ENCODE results near the gene PTPRJ.

The PTPRJ gene

DNA sequence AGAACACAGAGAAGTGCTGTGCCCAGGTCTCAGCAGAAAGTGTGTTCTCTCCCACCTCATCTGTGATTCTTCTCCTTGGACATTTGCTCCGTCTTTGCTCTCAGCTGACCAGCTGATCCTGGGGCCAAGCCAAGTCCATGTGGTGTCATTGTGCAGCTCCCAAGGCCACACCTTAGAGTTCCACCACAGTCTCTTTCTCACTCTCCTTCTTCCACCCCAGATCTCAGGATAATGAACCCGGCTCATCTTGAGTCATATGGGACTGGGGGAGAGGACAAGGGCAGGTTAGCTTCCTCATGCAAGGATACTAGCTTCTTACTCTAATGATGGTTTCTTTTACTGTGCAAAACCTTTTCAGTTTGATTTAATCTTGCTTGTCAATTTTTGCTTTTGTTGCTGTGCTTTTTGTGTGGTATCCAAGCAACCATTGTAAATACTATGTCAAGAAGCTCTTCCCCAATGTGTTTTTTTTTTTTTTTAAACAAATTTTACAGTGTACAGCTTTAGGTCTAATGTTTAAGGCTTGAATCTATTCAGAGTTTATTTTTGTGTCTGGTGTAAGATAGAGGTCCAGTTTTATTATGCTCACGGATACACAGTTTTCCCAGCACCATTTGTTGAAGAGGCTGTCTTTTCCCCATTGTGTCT, 161.2 kb downstream of the PTPRJ start:
- peaks cover 22% of the 10 kb centered on the region for H3K36me3 ChIP-seq (ENCODE audit: insufficient read depth, low read length)
- H3K4me3 ChIP-seq (ENCODE audit: low read length) = no peak overlapping the region
- H3K9me3 ChIP-seq (ENCODE audit: low read length) = no peaks in the 10 kb centered on the region
- H3K27me3 ChIP-seq (ENCODE audit: insufficient read depth, low read length) = no peaks in the 10 kb centered on the region
- H2AFZ ChIP-seq (ENCODE audit: low read depth, low read length) = no peak overlapping the region
- peaks cover 24% of the 10 kb centered on the region for H3K4me1 ChIP-seq (ENCODE audit: insufficient read depth, low read length)

GRCh38 chr11:48142889-48143288, 162.5 kb downstream of the PTPRJ start:
- Histone ChIP-seq H3K36me3 (ENCODE audit: insufficient read depth, low read length) (peaks cover 23% of the 10 kb centered on the region), H3K27me3 (ENCODE audit: insufficient read depth, low read length) (no peaks in the 10 kb centered on the region), H3K4me1 (ENCODE audit: insufficient read depth, low read length) (peaks cover 24% of the 10 kb centered on the region), H3K9me3 (ENCODE audit: low read length) (no peaks in the 10 kb centered on the region), H2AFZ (ENCODE audit: low read depth, low read length) (no peak overlapping the region), H3K4me3 (ENCODE audit: low read length) (no peak overlapping the region)

DNA sequence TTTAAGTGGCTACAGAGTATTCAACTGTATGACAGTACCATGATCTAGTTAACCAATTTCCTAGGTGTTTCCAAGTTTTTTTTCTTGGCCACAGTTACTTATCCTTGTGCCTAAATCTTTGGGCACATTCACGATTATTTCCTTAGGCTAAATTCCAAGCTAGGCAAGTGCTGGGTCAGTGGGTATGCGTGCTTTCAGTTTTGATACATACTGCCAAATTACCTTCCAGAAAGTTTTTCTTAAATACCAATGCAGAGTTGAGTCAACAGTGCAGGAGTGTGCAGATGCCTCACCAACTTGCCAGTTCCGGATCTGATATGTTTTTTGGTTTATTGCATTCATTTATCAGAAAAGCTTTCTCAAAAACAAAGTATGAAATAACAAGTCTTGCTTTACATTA, 168.4 kb downstream of the PTPRJ start:
- Histone ChIP-seq H3K4me3 (ENCODE audit: low read length) (no peak overlapping the region), H3K4me1 (ENCODE audit: insufficient read depth, low read length) (no peaks in the 10 kb centered on the region), H3K27me3 (ENCODE audit: insufficient read depth, low read length) (no peaks in the 10 kb centered on the region), H2AFZ (ENCODE audit: low read depth, low read length) (no peak overlapping the region), H3K36me3 (ENCODE audit: insufficient read depth, low read length) (peaks cover 27% of the 10 kb centered on the region), H3K9me3 (ENCODE audit: low read length) (peaks cover 5% of the 10 kb centered on the region)

- H3K4me1 ChIP-seq (ENCODE audit: insufficient read depth, low read length) = no peaks in the 10 kb centered on the region
- peaks cover 9% of the 10 kb centered on the region for H3K9me3 ChIP-seq (ENCODE audit: low read length)
- H3K4me3 ChIP-seq (ENCODE audit: low read length) = no peak overlapping the region
- H3K27me3 ChIP-seq (ENCODE audit: insufficient read depth, low read length) = no peaks in the 10 kb centered on the region
- peaks cover 30% of the 10 kb centered on the region for H3K36me3 ChIP-seq (ENCODE audit: insufficient read depth, low read length)
- no peak overlapping the region for H2AFZ ChIP-seq (ENCODE audit: low read depth, low read length)
These were observed 169.9 kb downstream of the PTPRJ start for GRCh38 chr11:48150213-48150612.

DNA sequence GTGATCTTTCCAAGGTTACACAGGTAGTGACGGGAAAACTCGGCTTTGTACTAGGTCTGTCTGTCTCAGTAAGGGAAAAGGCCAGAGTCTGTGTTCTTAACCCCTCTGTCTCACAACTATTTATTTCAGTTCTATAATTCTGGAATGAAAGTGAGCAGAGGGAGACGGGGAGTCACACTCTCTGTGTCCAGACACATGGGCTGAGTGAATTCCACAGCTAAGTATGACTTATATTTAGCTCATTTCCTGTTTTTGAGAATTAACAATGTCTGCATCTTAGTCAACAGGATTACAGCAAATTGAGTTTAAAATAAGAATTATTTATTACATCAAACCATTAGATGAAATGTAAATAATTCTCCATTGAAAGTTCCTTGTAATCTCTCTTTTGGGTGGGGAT, 173.8 kb downstream of the PTPRJ start:
- H2AFZ ChIP-seq (ENCODE audit: low read depth, low read length) = no peak overlapping the region
- H3K4me1 ChIP-seq (ENCODE audit: insufficient read depth, low read length) = no peaks in the 10 kb centered on the region
- peaks cover 9% of the 10 kb centered on the region for H3K9me3 ChIP-seq (ENCODE audit: low read length)
- peaks cover 31% of the 10 kb centered on the region for H3K36me3 ChIP-seq (ENCODE audit: insufficient read depth, low read length)
- no peaks in the 10 kb centered on the region for H3K27me3 ChIP-seq (ENCODE audit: insufficient read depth, low read length)
- no peak overlapping the region for H3K4me3 ChIP-seq (ENCODE audit: low read length)

- H3K4me3 ChIP-seq (ENCODE audit: low read length) = no peak overlapping the region
- no peaks in the 10 kb centered on the region for H3K4me1 ChIP-seq (ENCODE audit: insufficient read depth, low read length)
- H3K36me3 ChIP-seq (ENCODE audit: insufficient read depth, low read length) = peaks cover 3% of the 10 kb centered on the region
- H3K9me3 ChIP-seq (ENCODE audit: low read length) = no peaks in the 10 kb centered on the region
- no peaks in the 10 kb centered on the region for H3K27me3 ChIP-seq (ENCODE audit: insufficient read depth, low read length)
- H2AFZ ChIP-seq (ENCODE audit: low read depth, low read length) = no peak overlapping the region
These were observed 181.9 kb downstream of the PTPRJ start for GRCh38 chr11:48161951-48162884.

GRCh38 chr11:48162885-48163268, 182.5 kb downstream of the PTPRJ start:
- Histone ChIP-seq H3K4me1 (ENCODE audit: insufficient read depth, low read length) (no peaks in the 10 kb centered on the region), H3K9me3 (ENCODE audit: low read length) (no peaks in the 10 kb centered on the region), H3K36me3 (ENCODE audit: insufficient read depth, low read length) (peaks cover 3% of the 10 kb centered on the region), H3K27me3 (ENCODE audit: insufficient read depth, low read length) (no peaks in the 10 kb centered on the region), H3K4me3 (ENCODE audit: low read length) (no peak overlapping the region), H2AFZ (ENCODE audit: low read depth, low read length) (no peak overlapping the region)

DNA sequence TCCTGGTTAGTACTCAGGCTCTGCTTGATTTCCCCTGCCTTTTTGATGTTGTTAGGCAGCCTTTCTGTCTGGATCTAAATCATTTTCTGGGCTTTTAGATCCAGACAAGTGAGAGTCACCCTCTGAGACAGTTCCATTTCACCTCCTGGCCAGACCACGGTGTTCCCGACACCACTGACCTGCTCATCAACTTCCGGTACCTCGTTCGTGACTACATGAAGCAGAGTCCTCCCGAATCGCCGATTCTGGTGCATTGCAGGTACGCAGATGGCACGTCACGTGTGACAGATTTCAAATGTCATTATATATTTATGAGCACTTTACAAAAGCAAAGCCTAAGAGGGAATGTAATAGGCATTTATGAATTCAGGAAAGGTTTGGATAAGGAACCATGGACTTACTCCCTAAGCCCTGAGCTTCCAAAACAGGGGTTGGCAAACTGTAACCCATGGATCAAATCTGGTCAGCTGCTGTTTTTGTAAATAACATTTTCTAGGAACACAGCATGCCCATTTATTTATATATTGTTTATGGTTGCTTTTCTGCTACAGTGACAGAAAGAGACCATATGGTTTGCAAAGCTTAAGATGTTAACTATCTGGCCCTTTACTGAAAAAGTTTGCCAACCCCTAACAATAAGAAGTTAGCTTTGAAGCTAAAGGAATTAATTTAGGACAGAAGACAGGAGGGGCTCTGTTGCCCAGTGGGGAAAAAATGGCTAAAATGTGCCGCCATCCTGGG, 183.2 kb downstream of the PTPRJ start:
- Histone ChIP-seq H3K9me3 (ENCODE audit: low read length) (no peaks in the 10 kb centered on the region), H2AFZ (ENCODE audit: low read depth, low read length) (no peak overlapping the region), H3K27me3 (ENCODE audit: insufficient read depth, low read length) (no peaks in the 10 kb centered on the region), H3K4me3 (ENCODE audit: low read length) (no peak overlapping the region), H3K36me3 (ENCODE audit: insufficient read depth, low read length) (peaks cover 3% of the 10 kb centered on the region), H3K4me1 (ENCODE audit: insufficient read depth, low read length) (no peaks in the 10 kb centered on the region)

GRCh38 chr11:48164836-48165235, 184.5 kb downstream of the PTPRJ start:
- H3K9me3 ChIP-seq (ENCODE audit: low read length) = no peaks in the 10 kb centered on the region
- no peak overlapping the region for H3K4me3 ChIP-seq (ENCODE audit: low read length)
- H3K36me3 ChIP-seq (ENCODE audit: insufficient read depth, low read length) = peaks cover 3% of the 10 kb centered on the region
- no peak overlapping the region for H2AFZ ChIP-seq (ENCODE audit: low read depth, low read length)
- H3K4me1 ChIP-seq (ENCODE audit: insufficient read depth, low read length) = peaks cover 4% of the 10 kb centered on the region
- no peaks in the 10 kb centered on the region for H3K27me3 ChIP-seq (ENCODE audit: insufficient read depth, low read length)

GRCh38 chr11:48165426-48165825, 185.1 kb downstream of the PTPRJ start:
- Histone ChIP-seq H3K9me3 (ENCODE audit: low read length) (no peaks in the 10 kb centered on the region), H3K36me3 (ENCODE audit: insufficient read depth, low read length) (peaks cover 3% of the 10 kb centered on the region), H2AFZ (ENCODE audit: low read depth, low read length) (no peak overlapping the region), H3K4me3 (ENCODE audit: low read length) (no peak overlapping the region), H3K27me3 (ENCODE audit: insufficient read depth, low read length) (no peaks in the 10 kb centered on the region), H3K4me1 (ENCODE audit: insufficient read depth, low read length) (peaks cover 7% of the 10 kb centered on the region)

- Histone ChIP-seq H3K4me1 (ENCODE audit: insufficient read depth, low read length) (peaks cover 10% of the 10 kb centered on the region), H3K27me3 (ENCODE audit: insufficient read depth, low read length) (no peaks in the 10 kb centered on the region), H3K4me3 (ENCODE audit: low read length) (no peak overlapping the region), H3K36me3 (ENCODE audit: insufficient read depth, low read length) (peaks cover 3% of the 10 kb centered on the region), H2AFZ (ENCODE audit: low read depth, low read length) (no peak overlapping the region), H3K9me3 (ENCODE audit: low read length) (no peaks in the 10 kb centered on the region)
These were observed 187.0 kb downstream of the PTPRJ start for GRCh38 chr11:48167380-48167779.

DNA sequence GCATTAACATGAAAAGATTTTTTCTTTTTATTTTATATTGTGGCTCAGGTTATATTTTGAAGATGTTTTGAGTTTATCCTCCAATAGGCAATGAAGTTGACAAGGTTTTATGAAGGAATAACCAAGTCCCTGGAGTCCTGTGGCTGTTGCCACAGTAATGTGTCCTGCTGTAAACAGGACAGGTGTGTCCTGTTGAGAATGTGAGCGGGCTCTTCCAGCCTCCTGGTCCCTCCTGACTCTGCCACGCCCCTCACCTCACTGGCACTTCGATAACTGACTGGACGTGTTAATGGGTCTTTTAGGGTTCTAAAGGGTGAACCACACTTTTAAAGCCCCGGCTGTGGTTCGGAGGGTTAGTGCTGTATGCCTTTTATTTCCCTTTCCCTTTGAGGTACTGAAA, 188.5 kb downstream of the PTPRJ start:
- H3K27me3 ChIP-seq (ENCODE audit: insufficient read depth, low read length) = no peaks in the 10 kb centered on the region
- peaks cover 3% of the 10 kb centered on the region for H3K36me3 ChIP-seq (ENCODE audit: insufficient read depth, low read length)
- peaks cover 10% of the 10 kb centered on the region for H3K4me1 ChIP-seq (ENCODE audit: insufficient read depth, low read length)
- no peaks in the 10 kb centered on the region for H3K9me3 ChIP-seq (ENCODE audit: low read length)
- no peak overlapping the region for H2AFZ ChIP-seq (ENCODE audit: low read depth, low read length)
- H3K4me3 ChIP-seq (ENCODE audit: low read length) = no peak overlapping the region

- Histone ChIP-seq H3K27me3 (ENCODE audit: insufficient read depth, low read length) (no peaks in the 10 kb centered on the region), H3K36me3 (ENCODE audit: insufficient read depth, low read length) (no peaks in the 10 kb centered on the region), H2AFZ (ENCODE audit: low read depth, low read length) (no peak overlapping the region), H3K9me3 (ENCODE audit: low read length) (no peaks in the 10 kb centered on the region), H3K4me1 (ENCODE audit: insufficient read depth, low read length) (peaks cover 10% of the 10 kb centered on the region), H3K4me3 (ENCODE audit: low read length) (no peak overlapping the region)
These were observed 188.9 kb downstream of the PTPRJ start for GRCh38 chr11:48169259-48169658.

Data from neuron (in vitro differentiated cells).